ENCODE results near the gene WBP2NL.
A peak's percentile ranks its signal among the peaks of the same experiment; 100 is the strongest.

Gene WBP2NL

GRCh38 chr22:42074132-42074811 is 75.7 kb downstream of the WBP2NL start, which contains the start of gene PHETA2:
Gene PHETA2, plus strand, starts transcription at chr22:42074248. Its CDS starts 3,046 bp downstream, at chr22:42077294.
- DNase-seq = peak; percentile 62

GRCh38 chr22:42074846-42075676 is 76.5 kb downstream of the WBP2NL start:
- no peak for DNase-seq

- no peak for DNase-seq
These were observed 78.3 kb downstream of the WBP2NL start for GRCh38 chr22:42076764-42077485.

- no peak for DNase-seq
These were observed 79.0 kb downstream of the WBP2NL start for GRCh38 chr22:42077486-42078125.
